SU-DHL-6 (cell line): ENCODE results near the gene SH2D4B.

Experiments used
- H2AFZ ChIP-seq: fragments of 200-600 bp; sonication (generic); 2 replicates; pipeline ENCODE4 v1.6.1; 2014; ENCODE audit warnings: low read depth, mild to moderate bottlenecking, moderate library complexity, mixed read lengths, antibody characterized with exemption, low read length; ENCODE audit not compliant: severe bottlenecking
- H3F3A ChIP-seq: fragments of 200-600 bp; shearing (Covaris generic); 2 replicates; pipeline ENCODE4 v1.6.0; 2016; ENCODE audit warnings: antibody characterized with exemption, mild to moderate bottlenecking; ENCODE audit not compliant: insufficient read depth
- H3K27ac ChIP-seq: fragments of 200-600 bp; sonication (generic); 2 replicates; pipeline ENCODE4 v1.5.1; 2016; ENCODE audit warnings: low read depth, mild to moderate bottlenecking, low read length, moderate library complexity, mixed read lengths
- H3K27me3 ChIP-seq: fragments of 200-600 bp; sonication (generic), shearing (Covaris generic); 2 replicates; pipeline ENCODE4 v1.6.0; 2014; ENCODE audit warnings: mild to moderate bottlenecking, low read length
- H3K36me3 ChIP-seq: fragments of 200-600 bp; sonication (generic); 2 replicates; pipeline ENCODE4 v1.6.1; 2014; ENCODE audit warnings: mild to moderate bottlenecking, low read length, mixed read lengths
- H3K4me2 ChIP-seq: fragments of 300-600, 200-600 bp; shearing (Covaris generic), sonication (generic); 2 replicates; pipeline ENCODE4 v1.6.0; 2014; ENCODE audit warnings: low read length, low read depth, mild to moderate bottlenecking; ENCODE audit not compliant: poor library complexity, severe bottlenecking
- H3K4me3 ChIP-seq: fragments of 200-600 bp; sonication (generic); 2 replicates; pipeline ENCODE4 v1.5.1; 2014; ENCODE audit warnings: antibody characterized with exemption, low read length, mild to moderate bottlenecking, mixed read lengths; ENCODE audit not compliant: insufficient read depth, poor library complexity, severe bottlenecking
- H3K79me2 ChIP-seq: fragments of 200-600 bp; sonication (generic); 2 replicates; pipeline ENCODE4 v1.6.1; 2014; ENCODE audit warnings: mild to moderate bottlenecking, low read length, moderate library complexity; ENCODE audit not compliant: insufficient read depth
- H3K9ac ChIP-seq: fragments of 200-600 bp; sonication (generic); 2 replicates; pipeline ENCODE4 v1.7.0; 2014; ENCODE audit warnings: mild to moderate bottlenecking, low read length
- H3K9me2 ChIP-seq: fragments of 200-600 bp; sonication (generic); replicated peaks from 2 replicates; pipeline ENCODE4 v1.6.1; 2014; ENCODE audit warnings: low read length; ENCODE audit not compliant: insufficient read depth
- H3K9me3 ChIP-seq: fragments of 200-600 bp; sonication (generic); 2 replicates; pipeline ENCODE4 v1.6.1; 2014; ENCODE audit warnings: low read length, mixed read lengths; ENCODE audit not compliant: insufficient read depth
- H4K20me1 ChIP-seq: fragments of 200-600 bp; sonication (generic); 2 replicates; pipeline ENCODE4 v1.6.1; 2014; ENCODE audit warnings: low read depth, mild to moderate bottlenecking, antibody characterized with exemption, low read length, moderate library complexity, mixed read lengths
- CTCF ChIP-seq: fragments of 200-600 bp; sonication (generic); IDR thresholded peaks from one replicate; pipeline ENCODE4 v1.5.1; 2017; ENCODE audit warnings: antibody characterized with exemption, mild to moderate bottlenecking, low read length, moderate library complexity; ENCODE audit not compliant: insufficient read depth, poor library complexity, severe bottlenecking
- EZH2phosphoT487 ChIP-seq: fragments of 200-600 bp; sonication (generic), shearing (Covaris generic); conservative IDR thresholded peaks from 2 replicates; pipeline ENCODE4 v1.6.1; 2018; ENCODE audit warnings: mild to moderate bottlenecking, antibody characterized with exemption, low read length, moderate library complexity, mixed read lengths

Gene SH2D4B

GRCh38 chr10:80491251-80492102, 46.2 kb upstream of the SH2D4B start:
- Histone ChIP-seq H3K4me3 (no peak overlapping the region), H3K4me2 (no peak overlapping the region), H3K9me3 (no peaks in the 10 kb centered on the region), H3K9ac (no peak overlapping the region), H3K36me3 (no peaks in the 10 kb centered on the region), H3F3A (no peaks in the 10 kb centered on the region), H2AFZ (no peak overlapping the region), H4K20me1 (no peaks in the 10 kb centered on the region), H3K27me3 (no peaks in the 10 kb centered on the region), H3K27ac (no peak overlapping the region), H3K79me2 (no peaks in the 10 kb centered on the region), H3K9me2 (no peaks in the 10 kb centered on the region)
- TF ChIP-seq CTCF: no peak
- TF ChIP-seq EZH2phosphoT487: no peak

GRCh38 chr10:80492848-80493521, 44.7 kb upstream of the SH2D4B start:
- H3K79me2 ChIP-seq: no peaks in the 10 kb centered on the region
- H3K4me2 ChIP-seq: no peak overlapping the region
- H3K27me3 ChIP-seq: no peaks in the 10 kb centered on the region
- H3K9ac ChIP-seq: no peak overlapping the region
- no peak overlapping the region for H3K4me3 ChIP-seq
- no peaks in the 10 kb centered on the region for H3K9me3 ChIP-seq
- TF ChIP-seq CTCF: no peak
- no peak for TF ChIP-seq EZH2phosphoT487
- H3K27ac ChIP-seq: no peak overlapping the region
- no peak overlapping the region for H2AFZ ChIP-seq
- H3K9me2 ChIP-seq: no peaks in the 10 kb centered on the region
- no peaks in the 10 kb centered on the region for H4K20me1 ChIP-seq
- H3K36me3 ChIP-seq: no peaks in the 10 kb centered on the region
- H3F3A ChIP-seq: no peaks in the 10 kb centered on the region

- H3K4me2 ChIP-seq: no peak overlapping the region
- H3K9me2 ChIP-seq: no peaks in the 10 kb centered on the region
- H3F3A ChIP-seq: no peaks in the 10 kb centered on the region
- H3K27ac ChIP-seq: no peak overlapping the region
- H2AFZ ChIP-seq: no peak overlapping the region
- H3K9me3 ChIP-seq: no peaks in the 10 kb centered on the region
- H3K27me3 ChIP-seq: no peaks in the 10 kb centered on the region
- H3K9ac ChIP-seq: no peak overlapping the region
- no peaks in the 10 kb centered on the region for H3K79me2 ChIP-seq
- no peak overlapping the region for H3K4me3 ChIP-seq
- no peaks in the 10 kb centered on the region for H3K36me3 ChIP-seq
- TF ChIP-seq CTCF (no peak), EZH2phosphoT487 (no peak)
- H4K20me1 ChIP-seq: no peaks in the 10 kb centered on the region
Measured at GRCh38 chr10:80493522-80494051, 44.1 kb upstream of the SH2D4B start.
